IPS DF 6.9 (cell line): ENCODE results near the gene PGRMC2.
"Not testable (repeated sequence)": the region's sequence is repeated elsewhere in the genome, so short reads cannot be mapped to it uniquely, and the experiment has no call there.

ENCODE experiments used
- DNase-seq: peaks from one replicate; pipeline ENCODE4 v3.0.0-alpha.2; 2013; ENCODE audit warnings: low read depth, low spot score
- H3K27ac ChIP-seq: one replicate; pipeline ENCODE4 v1.5.1; 2013; ENCODE audit warnings: low read length, control low read depth
- H3K27me3 ChIP-seq: 2 replicates; pipeline ENCODE4 v1.6.1; 2013; ENCODE audit warnings: mild to moderate bottlenecking, low read length; ENCODE audit not compliant: control insufficient read depth, insufficient read depth
- H3K36me3 ChIP-seq: 2 replicates; pipeline ENCODE4 v1.6.1; 2013; ENCODE audit warnings: low read length; ENCODE audit not compliant: control insufficient read depth, insufficient read depth
- H3K4me1 ChIP-seq: 2 replicates; pipeline ENCODE4 v1.6.1; 2013; ENCODE audit warnings: low read length; ENCODE audit not compliant: control insufficient read depth, insufficient read depth
- H3K4me3 ChIP-seq: 2 replicates; pipeline ENCODE4 v1.5.1; 2013; ENCODE audit warnings: mild to moderate bottlenecking, low read length
- H3K9me3 ChIP-seq: 2 replicates; pipeline ENCODE4 v1.6.1; 2013; ENCODE audit warnings: low read length, inconsistent platforms; ENCODE audit not compliant: control insufficient read depth, insufficient read depth
- WGBS: extraction: QIAGEN DNeasy Blood & Tissue Kit; methylation state at CpG from one replicate; pipeline ENCODE4 v1.1.7; 2013; ENCODE audit warnings: mixed read lengths, missing lambda C conversion rate; ENCODE audit not compliant: insufficient read length, insufficient coverage; 5-methylcytosine and 5-hydroxymethylcytosine counted together

PGRMC2 gene

DNA sequence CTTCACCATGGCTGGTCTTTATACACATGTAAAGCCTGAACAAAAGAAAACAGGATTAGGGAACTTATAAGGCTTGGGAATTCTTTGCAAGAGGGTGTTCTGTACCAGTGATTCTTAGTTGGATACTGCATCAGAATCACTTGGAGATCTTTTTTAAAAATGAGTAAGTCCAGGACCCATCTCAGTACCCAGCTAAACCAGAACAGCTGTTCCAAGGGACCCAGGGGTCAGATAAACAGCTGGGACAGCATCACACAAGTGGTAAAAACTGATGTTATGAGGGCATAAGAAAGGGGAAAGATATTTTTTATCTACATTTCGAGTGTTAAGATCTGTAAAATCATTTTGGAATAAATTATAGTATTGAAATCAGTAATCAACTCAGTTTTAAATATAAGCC, 16.1 kb downstream of the PGRMC2 start:
- Histone ChIP-seq H3K9me3 (no peaks in the 10 kb centered on the region), H3K4me1 (no peaks in the 10 kb centered on the region), H3K4me3 (no peak overlapping the region), H3K27me3 (no peaks in the 10 kb centered on the region), H3K36me3 (no peaks in the 10 kb centered on the region; the same call in 1 of the 2 replicates), H3K27ac (no peak overlapping the region)
- no peak for DNase-seq
- WGBS: no CpG with 5 or more reads among the region's 1 CpG

DNA sequence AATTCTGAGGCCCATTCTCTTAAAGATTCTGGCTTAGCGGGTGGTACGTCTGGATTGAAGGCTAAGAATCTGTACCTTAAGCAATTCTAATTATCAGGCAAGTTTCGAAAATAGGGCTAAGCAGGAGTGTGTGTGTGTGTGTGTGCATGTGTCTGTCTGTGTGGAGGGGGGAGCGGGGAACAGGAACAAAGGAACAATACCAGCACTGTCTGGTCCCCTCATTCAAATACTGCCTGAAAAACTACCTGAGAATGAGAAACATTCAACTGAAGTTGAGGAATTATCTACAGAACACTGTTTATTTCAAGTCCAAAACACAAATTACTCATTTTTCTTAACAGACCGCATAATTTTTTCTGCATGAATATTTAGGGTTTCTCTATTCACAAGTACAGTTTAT, 18.6 kb downstream of the PGRMC2 start:
- H3K27ac ChIP-seq: no peak overlapping the region
- H3K4me3 ChIP-seq: no peak overlapping the region
- no peaks in the 10 kb centered on the region for H3K9me3 ChIP-seq
- no peaks in the 10 kb centered on the region for H3K27me3 ChIP-seq
- DNase-seq: no peak
- no peaks in the 10 kb centered on the region; the same call in 1 of the 2 replicates for H3K36me3 ChIP-seq
- no CpG with 5 or more reads among the region's 5 CpGs for WGBS
- no peaks in the 10 kb centered on the region for H3K4me1 ChIP-seq

DNA sequence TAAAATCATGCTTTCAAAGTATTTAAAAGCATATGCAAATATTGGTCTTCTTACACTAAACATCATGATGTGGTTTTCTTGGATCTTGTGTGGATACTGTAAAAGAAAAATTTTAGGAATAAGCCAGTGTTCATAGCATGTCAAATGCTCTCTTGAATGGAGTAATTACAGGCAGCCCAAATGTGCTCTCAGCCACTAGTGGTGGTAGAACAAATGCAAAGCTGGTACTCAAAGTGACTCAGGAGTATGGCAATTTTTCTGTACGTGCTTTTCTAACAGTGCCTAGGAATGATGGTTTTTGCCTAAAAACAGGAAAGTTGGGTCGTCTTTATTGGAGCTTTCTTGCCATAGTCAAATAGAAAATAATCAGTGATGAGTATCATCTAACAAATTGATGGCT, 19.9 kb downstream of the PGRMC2 start:
- DNase-seq: no peak
- no peaks in the 10 kb centered on the region for H3K4me1 ChIP-seq
- WGBS: no CpG with 5 or more reads among the region's 2 CpGs
- no peaks in the 10 kb centered on the region for H3K9me3 ChIP-seq
- H3K27me3 ChIP-seq: no peaks in the 10 kb centered on the region
- no peak overlapping the region for H3K27ac ChIP-seq
- H3K36me3 ChIP-seq: no peaks in the 10 kb centered on the region; the same call in 1 of the 2 replicates
- H3K4me3 ChIP-seq: no peak overlapping the region

DNA sequence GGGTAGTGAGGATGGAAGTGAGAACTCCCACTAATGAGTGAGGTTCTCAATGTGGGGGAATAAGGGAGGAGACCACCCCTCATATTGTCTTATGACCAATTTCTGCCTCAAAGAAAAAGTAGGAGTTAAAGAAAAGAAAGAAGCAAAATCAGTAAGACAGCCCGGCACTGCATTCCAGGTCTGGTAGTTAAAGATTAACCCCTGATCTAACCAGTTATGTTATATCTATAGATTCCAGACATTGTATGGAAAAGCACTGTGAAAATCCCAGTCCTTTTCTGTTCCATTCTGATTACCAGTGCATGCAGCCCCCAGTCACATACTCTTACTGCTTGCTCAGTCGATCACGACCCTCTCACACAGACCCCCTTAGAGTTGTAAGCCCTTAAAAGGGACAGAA, 20.4 kb downstream of the PGRMC2 start:
- not testable (repeated sequence) for H3K4me3 ChIP-seq
- no CpG with 5 or more reads among the region's 3 CpGs for WGBS

DNA sequence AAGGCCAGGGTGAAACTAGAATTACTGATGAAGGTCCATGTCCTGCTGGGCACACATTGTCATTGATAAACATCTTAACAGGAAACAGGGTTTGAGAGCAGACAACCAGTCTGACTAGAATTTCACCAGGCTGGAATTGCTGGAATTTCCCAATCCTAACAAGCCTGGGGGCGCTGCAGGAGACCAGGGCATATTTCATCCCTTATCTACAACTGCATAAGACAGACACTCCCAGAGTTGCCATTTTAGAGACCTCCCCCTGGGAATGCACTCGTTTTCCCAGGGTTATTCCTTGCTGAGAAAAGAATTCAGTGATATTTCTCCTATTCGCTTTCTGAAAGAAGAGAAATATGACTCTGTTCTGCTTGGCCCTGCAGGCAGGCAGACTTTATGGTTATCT, 22.1 kb downstream of the PGRMC2 start:
- H3K27me3 ChIP-seq, DNase-seq, H3K36me3 ChIP-seq, H3K9me3 ChIP-seq, H3K27ac ChIP-seq, H3K4me3 ChIP-seq, H3K4me1 ChIP-seq: not testable (repeated sequence)
- WGBS: no CpG with 5 or more reads among the region's 3 CpGs

More for the DNA sequence above, 20.4 kb downstream of the PGRMC2 start:
- H3K27ac ChIP-seq, DNase-seq, H3K9me3 ChIP-seq, H3K4me1 ChIP-seq, H3K36me3 ChIP-seq, H3K27me3 ChIP-seq: not testable (repeated sequence)

DNA sequence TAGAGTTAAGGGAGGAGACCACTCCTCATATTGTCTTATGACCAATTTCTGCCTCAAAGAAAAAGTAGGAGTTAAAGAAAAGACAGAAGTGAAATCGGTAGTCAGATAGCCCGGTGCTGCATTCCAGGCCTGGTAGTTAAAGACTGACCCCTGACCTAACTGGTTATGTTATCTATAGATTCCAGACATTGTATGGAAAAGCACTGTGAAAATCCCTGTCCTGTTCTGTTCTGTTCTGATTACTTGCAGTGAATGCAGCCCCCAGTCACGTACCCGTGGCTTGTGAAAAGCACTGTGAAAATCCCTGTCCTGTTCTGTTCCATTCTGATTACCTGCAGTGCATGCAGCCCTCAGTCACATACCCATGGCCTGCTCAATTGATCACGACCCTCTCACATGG, 27.7 kb downstream of the PGRMC2 start:
- DNase-seq, H3K27ac ChIP-seq, H3K36me3 ChIP-seq, H3K9me3 ChIP-seq, H3K27me3 ChIP-seq, H3K4me3 ChIP-seq, H3K4me1 ChIP-seq: not testable (repeated sequence)
- WGBS: no CpG with 5 or more reads among the region's 5 CpGs

DNA sequence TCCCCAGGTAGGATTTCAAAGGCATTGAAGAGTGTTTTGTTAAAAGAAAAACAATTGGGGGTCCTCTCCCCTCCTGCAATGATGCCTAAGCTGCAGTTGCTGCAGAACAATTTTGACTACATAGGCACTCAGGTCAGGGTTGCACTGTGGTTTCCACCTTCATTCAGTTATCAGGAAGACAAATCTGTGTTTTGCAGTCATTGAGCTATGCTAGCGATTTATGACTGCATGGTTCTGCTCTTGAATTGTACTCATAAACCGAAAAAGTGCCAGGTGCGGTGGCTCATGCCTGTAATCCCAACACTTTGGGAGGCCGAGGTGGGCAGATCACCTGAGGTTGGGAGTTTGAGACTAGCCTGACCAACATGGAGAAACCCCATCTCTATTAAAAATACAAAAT, 29.4 kb downstream of the PGRMC2 start:
- not testable (repeated sequence) for H3K36me3 ChIP-seq, H3K4me3 ChIP-seq, H3K9me3 ChIP-seq, H3K4me1 ChIP-seq, H3K27me3 ChIP-seq, H3K27ac ChIP-seq, DNase-seq
- WGBS: no CpG with 5 or more reads among the region's 4 CpGs

DNA sequence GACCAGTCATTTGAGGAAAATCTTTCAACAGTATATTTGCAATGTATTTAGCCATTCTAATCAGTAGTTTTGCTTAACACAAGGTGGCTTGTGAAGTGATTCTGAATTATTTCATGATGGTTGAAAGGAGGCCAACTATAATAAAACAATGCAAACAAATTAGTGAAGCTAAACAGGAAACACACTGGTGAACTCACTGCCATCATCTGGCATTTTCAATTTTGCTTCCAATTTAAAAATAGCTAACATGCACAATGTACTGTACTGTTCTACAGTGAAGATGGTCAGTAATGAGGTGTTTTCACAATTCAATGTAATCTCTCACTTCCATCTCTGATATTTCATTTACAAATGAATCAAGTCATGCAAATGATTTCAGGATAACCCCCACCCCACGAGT, 31.1 kb downstream of the PGRMC2 start:
- Histone ChIP-seq H3K9me3 (no peaks in the 10 kb centered on the region), H3K4me3 (no peak overlapping the region), H3K4me1 (0 out of 2 replicates have a peak, but pooled peaks cover 1% of the 10 kb centered on the region), H3K36me3 (no peaks in the 10 kb centered on the region), H3K27me3 (no peaks in the 10 kb centered on the region), H3K27ac (no peak overlapping the region)
- WGBS: no CpG with 5 or more reads among the region's 1 CpG
- no peak for DNase-seq

DNA sequence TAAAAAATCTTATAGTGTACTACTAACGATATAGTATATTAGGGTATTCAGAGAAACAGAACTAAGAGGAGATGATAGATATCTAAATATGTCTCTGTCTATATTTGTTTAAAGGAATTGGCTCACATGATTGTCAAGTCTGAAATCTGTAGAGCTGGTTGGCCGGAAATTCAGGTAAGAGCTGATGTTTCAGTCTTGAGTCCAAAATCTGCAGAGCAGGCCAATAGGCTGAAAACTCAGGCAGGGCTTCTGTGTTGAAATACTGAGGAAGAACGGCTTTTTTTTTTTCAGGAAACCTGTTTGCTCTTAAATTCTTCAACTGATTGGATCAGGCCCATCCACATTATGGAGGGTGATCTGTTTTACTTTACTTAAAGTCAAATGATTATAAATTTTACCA, 31.7 kb downstream of the PGRMC2 start:
- Histone ChIP-seq H3K9me3 (no peaks in the 10 kb centered on the region), H3K4me1 (0 out of 2 replicates have a peak, but pooled peaks cover 1% of the 10 kb centered on the region), H3K4me3 (no peak overlapping the region), H3K27ac (no peak overlapping the region), H3K36me3 (no peaks in the 10 kb centered on the region), H3K27me3 (no peaks in the 10 kb centered on the region)
- no CpG with 5 or more reads among the region's 3 CpGs for WGBS
- no peak for DNase-seq

DNA sequence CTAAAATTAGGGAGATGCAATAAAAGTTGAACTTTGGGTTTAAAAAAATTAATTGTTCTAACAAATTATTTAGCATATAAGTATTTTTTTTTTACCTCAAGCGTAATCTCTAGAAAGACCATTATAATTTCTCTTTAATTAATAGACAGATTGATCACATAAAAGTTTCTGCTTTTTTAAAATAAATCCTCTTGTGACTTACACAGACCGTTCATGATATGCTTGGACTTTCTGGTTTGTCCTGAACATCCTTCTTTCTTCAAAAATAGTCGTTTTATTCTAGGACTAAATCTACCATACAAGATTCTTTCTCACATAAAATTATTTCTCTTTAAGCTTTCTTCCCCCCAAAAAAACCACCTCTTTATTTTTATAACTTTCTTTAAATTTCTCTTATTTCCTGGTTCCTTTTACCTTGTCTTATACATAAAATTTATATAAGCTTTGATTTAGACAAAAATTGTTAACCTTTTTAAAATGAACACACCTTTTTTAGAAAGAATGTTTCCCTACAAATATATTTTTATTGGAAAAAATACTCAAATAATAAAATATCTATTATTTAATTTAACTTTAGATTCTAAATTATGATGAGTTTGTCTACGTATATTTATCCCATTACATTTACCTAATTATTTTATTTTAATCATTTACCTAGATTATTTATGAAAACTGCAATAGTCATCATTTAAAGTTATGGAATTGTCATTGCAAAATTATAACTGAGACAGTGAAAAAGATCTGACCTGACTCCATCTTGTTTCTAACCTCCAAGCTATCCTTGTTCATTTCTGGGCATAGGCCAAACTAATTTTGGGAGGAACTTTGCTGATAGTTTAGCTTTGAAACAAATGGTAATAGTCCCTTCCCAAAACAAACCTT, 37.6 kb downstream of the PGRMC2 start:
- no CpG with 5 or more reads among the region's 4 CpGs for WGBS
- no peak overlapping the region for H3K4me3 ChIP-seq
- no peak overlapping the region for H3K27ac ChIP-seq
- no peak for DNase-seq
- peaks cover 2% of the 10 kb centered on the region for H3K9me3 ChIP-seq
- H3K27me3 ChIP-seq: no peaks in the 10 kb centered on the region
- no peaks in the 10 kb centered on the region for H3K36me3 ChIP-seq
- H3K4me1 ChIP-seq: no peaks in the 10 kb centered on the region

DNA sequence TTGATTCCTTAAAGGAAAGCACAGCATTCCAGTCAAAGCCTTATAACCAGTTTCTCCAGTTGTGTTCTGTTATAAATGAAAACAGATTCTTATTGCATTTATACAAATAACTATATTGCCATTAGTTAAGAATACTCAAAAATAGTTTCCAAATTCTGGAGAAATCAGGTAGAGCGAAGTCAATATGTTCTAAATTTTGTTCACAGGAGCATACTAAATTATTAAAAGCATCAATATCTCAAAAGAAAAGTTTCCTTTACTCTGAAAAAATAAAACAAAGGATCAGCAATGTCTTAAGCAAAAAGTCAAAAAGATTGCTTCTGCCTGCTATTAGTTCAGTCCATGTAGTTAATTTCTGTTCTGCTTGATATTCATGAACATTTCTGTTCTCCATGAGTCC, 39.7 kb downstream of the PGRMC2 start:
- Histone ChIP-seq H3K4me1 (no peaks in the 10 kb centered on the region), H3K4me3 (no peak overlapping the region), H3K27ac (no peak overlapping the region), H3K36me3 (no peaks in the 10 kb centered on the region), H3K9me3 (peaks cover 2% of the 10 kb centered on the region), H3K27me3 (no peaks in the 10 kb centered on the region)
- WGBS: no CpG with 5 or more reads among the region's 1 CpG
- DNase-seq: no peak
